NCI-H510A treated with DMSO at 0.1 percent for 48 hours (cell line): Measurements from ENCODE around the gene SNCAIP.

Experiments
- DNase-seq: peaks from one replicate; lab custom pipeline; 2025; lab: John Stamatoyannopoulos, UW

The SNCAIP gene

DNA sequence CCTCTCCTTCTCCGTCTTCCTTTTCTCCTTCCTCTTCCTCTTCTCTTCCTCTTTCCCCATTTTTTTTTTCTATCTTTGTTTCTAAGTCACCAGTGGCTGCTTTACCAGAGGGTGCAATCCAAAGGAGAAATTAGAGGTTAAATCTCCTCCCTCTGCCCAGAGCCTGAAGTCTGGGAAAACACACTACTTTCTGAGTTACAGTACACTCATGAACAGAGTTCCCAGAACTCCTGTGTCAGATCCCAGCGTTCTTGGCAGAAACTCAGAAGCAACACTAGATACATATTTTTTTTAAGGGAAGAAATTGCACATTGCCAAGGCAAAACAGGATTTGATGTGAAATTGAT lies 189.0 kb downstream of the SNCAIP start:
- DNase-seq = no peak

DNA sequence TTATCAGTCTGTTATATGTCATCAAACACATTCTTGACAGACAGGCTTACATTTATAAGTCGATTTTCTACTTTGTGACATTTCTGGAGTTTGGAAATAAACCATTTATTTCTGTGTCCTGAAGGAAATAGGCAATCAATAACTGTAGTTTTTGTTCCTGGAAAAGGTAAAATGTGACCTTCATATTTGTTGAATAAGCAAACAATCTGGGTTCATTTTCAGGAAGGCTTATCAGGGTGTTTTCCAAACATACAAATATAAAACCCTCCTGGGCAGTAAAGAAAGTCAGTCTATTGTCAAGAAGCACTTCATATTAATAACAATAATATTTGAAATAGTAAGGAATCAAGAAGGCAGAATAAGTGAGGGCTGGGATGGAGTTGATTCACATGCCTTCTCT lies 195.0 kb downstream of the SNCAIP start:
- DNase-seq = no peak

DNA sequence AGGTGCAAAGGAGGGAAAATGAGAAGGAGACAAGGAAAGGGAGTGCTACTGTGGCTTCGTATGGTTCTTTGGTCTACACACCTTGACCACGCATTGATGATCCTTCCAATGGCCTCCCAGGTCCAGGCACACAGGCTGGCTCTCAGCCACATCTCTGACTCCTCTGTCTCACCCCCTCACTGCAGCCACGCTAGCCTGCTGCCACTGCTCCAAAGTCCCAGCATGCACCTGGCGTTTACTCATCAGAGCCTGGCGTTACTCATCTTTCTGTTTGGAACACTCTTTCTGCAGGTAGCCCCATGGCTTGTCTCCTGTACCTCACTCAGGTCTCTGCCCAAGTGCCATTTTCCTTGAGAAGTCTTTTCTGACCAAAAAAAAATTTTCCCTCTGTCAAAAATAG lies 195.5 kb downstream of the SNCAIP start:
- DNase-seq = no peak

DNA sequence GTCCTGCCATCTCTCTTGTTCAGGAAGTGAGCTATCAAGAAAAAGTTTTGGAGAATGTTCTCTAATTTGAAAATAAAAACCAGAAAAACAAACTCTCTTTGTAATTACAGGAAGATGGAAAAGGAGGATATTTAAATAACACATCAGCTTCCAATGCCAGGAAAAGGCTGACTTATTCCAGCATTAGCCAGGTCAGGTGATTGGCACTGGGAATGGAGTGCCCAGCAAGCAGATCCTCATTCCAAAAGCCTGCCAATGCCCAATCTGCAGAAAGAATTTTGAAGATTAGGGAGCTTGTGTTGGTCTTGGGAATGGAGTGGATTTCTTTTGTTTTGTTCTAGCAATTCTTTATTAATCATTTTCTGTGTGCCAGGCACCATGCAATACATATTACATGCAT lies 196.6 kb downstream of the SNCAIP start:
- no peak for DNase-seq
